ENCODE data around the gene IL17B.

DNA sequence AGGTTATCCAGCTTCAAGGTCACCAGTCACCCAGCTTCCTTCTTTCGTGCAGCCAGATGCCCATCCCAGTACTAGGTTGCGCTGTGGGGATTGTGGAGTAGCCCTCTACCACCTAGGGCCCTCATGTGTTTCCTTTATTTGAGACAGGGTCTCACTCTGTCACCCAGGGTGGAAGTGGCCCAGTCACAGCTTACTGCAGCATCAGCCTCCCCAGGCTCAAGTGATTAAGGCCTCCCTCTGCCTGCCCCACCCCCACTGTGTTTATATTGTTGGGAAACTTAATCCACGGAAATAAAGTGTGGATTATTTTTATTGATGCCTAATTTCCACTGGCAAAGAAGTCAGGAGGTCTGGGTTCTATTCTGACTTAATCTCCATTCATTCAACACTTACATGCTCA lies 4.3 kb downstream of the IL17B start:
- TF ChIP-seq GATA3 (IDR thresholded peaks at IDR 0.05; ENCODE audit: low read depth, low read length): no peak
- no peak for TF ChIP-seq GATA2 (IDR thresholded peaks at IDR 0.05; ENCODE audit: low read depth, low read length)
